Liver (tissue), 3 donors: ENCODE data around the gene GRAP2.

Experiments
- ATF3 ChIP-seq: IDR thresholded peaks from 2 replicates; pipeline ENCODE4 v1.6.1; 2016; ENCODE audit warnings: antibody characterized with exemption
- CTCF ChIP-seq: fragments of 150-350 bp; IDR thresholded peaks from 2 replicates; pipeline ENCODE4 v1.5.1; 2017; ENCODE audit warnings: improper control_type of control experiment, low read depth, low read length; ENCODE audit not compliant: missing input control
- GABPA ChIP-seq, 2 donors: IDR thresholded peaks in 1 of 2; conservative IDR thresholded peaks in 1 of 2; 2 replicates each; pipeline ENCODE4 v1.6.1; 2016; ENCODE audit warnings: antibody characterized with exemption in 2 of 2, mild to moderate bottlenecking in 1 of 2, moderate library complexity in 1 of 2
- HNF4G ChIP-seq: IDR thresholded peaks from 2 replicates; pipeline ENCODE4 v1.6.1; 2016; ENCODE audit warnings: antibody characterized with exemption
- JUND ChIP-seq, 2 donors: IDR thresholded peaks; 2 replicates each; pipeline ENCODE4 v1.6.1; 2016; ENCODE audit warnings: antibody characterized with exemption in 2 of 2
- MAX ChIP-seq: IDR thresholded peaks from 2 replicates; pipeline ENCODE4 v1.6.1; 2016; ENCODE audit warnings: antibody characterized with exemption
- NR2F2 ChIP-seq: IDR thresholded peaks from 2 replicates; pipeline ENCODE4 v1.6.1; 2016; ENCODE audit warnings: antibody characterized with exemption
- RAD21 ChIP-seq, 2 donors: IDR thresholded peaks; 2 replicates each; pipeline ENCODE4 v1.6.1; 2016; ENCODE audit warnings: antibody characterized with exemption in 2 of 2, mild to moderate bottlenecking in 2 of 2
- REST ChIP-seq: IDR thresholded peaks from 2 replicates; pipeline ENCODE4 v1.6.1; 2016; ENCODE audit warnings: antibody characterized with exemption, mild to moderate bottlenecking
- SP1 ChIP-seq: IDR thresholded peaks from 2 replicates; pipeline ENCODE4 v1.6.1; 2018; ENCODE audit warnings: antibody characterized with exemption, mild to moderate bottlenecking
- TAF1 ChIP-seq: conservative IDR thresholded peaks from 2 replicates; pipeline ENCODE4 v1.6.1; 2016; ENCODE audit warnings: antibody characterized with exemption, mild to moderate bottlenecking
- YY1 ChIP-seq: IDR thresholded peaks from 2 replicates; pipeline ENCODE4 v1.6.1; 2016; ENCODE audit warnings: antibody characterized with exemption, mild to moderate bottlenecking
- ZBTB33 ChIP-seq: IDR thresholded peaks from 2 replicates; pipeline ENCODE4 v1.6.1; 2016; ENCODE audit warnings: antibody characterized with exemption
- donor health status: healthy.
- donor health status: healthy.

GRCh38 chr22:39868741-39869140 lies 32.1 kb upstream of the GRAP2 start:
- TF ChIP-seq CTCF (no peak), GABPA (IDR thresholded peaks at IDR 0.05 in 1 of 2, conservative IDR thresholded peaks at IDR 0.05 in 1 of 2) (no peak), HNF4G (no peak), MAX (no peak), RAD21 (IDR thresholded peaks at IDR 0.05) (no peak), TAF1 (no peak), ZBTB33 (no peak), SP1 (no peak), ATF3 (no peak), JUND (IDR thresholded peaks at IDR 0.05) (no peak), NR2F2 (no peak), YY1 (no peak), REST (no peak)
